ENCODE measurements around the gene MEX3D.

The MEX3D gene

GRCh38 chr19:1568320-1569019 lies at the start of gene MEX3D:
Gene MEX3D (minus strand): TSS chr19:1568325. CDS start chr19:1568058, 267 bp downstream.
- peak; percentile 74 for DNase-seq

GRCh38 chr19:1616875-1617274 lies 48.8 kb upstream of the MEX3D start:
- DNase-seq = no peak

- DNase-seq = no peak
These were observed 48.3 kb upstream of the MEX3D start for GRCh38 chr19:1616396-1616795.

- no peak for DNase-seq
These were observed 47.1 kb upstream of the MEX3D start for GRCh38 chr19:1615156-1615765.

GRCh38 chr19:1613808-1614570 lies 45.9 kb upstream of the MEX3D start:
- DNase-seq = no peak

- no peak for DNase-seq
These were observed 45.0 kb upstream of the MEX3D start for GRCh38 chr19:1613146-1613545.

- no peak for DNase-seq
These were observed 44.3 kb upstream of the MEX3D start for GRCh38 chr19:1612114-1613086.

GRCh38 chr19:1611353-1611752 lies 43.2 kb upstream of the MEX3D start:
- no peak for DNase-seq

GRCh38 chr19:1610579-1610978 lies 42.5 kb upstream of the MEX3D start:
- no peak for DNase-seq

GRCh38 chr19:1609680-1610474 lies 41.8 kb upstream of the MEX3D start:
- DNase-seq = no peak

GRCh38 chr19:1609103-1609396 lies 40.9 kb upstream of the MEX3D start:
- no peak for DNase-seq

GRCh38 chr19:1608359-1609102 lies 40.4 kb upstream of the MEX3D start:
- no peak for DNase-seq

- DNase-seq = no peak
These were observed 38.1 kb upstream of the MEX3D start for GRCh38 chr19:1606138-1606651.

GRCh38 chr19:1605236-1606137 lies 37.4 kb upstream of the MEX3D start, which contains the start of gene UQCR11:
Gene UQCR11 (minus strand): TSS chr19:1605462. CDS start chr19:1605409, 53 bp downstream.
- DNase-seq = peak; percentile 85

- DNase-seq = no peak
These were observed 34.1 kb upstream of the MEX3D start for GRCh38 chr19:1602091-1602707.

- DNase-seq = no peak
These were observed 33.5 kb upstream of the MEX3D start for GRCh38 chr19:1601613-1602064.

GRCh38 chr19:1599460-1599846 lies 31.3 kb upstream of the MEX3D start:
- DNase-seq = no peak

GRCh38 chr19:1598777-1599459 lies 30.8 kb upstream of the MEX3D start:
- no peak for DNase-seq

- no peak for DNase-seq
These were observed 25.3 kb upstream of the MEX3D start for GRCh38 chr19:1593501-1593772.
